HG02571 (cell line): ENCODE results near the gene VWC2.
A peak's percentile ranks its signal among the peaks of the same experiment; 100 is the strongest.

Experiments
- ATAC-seq: cut with Tn5 transposase; IDR thresholded peaks from one replicate; pipeline ENCODE4 v1.9.1; 2021; ENCODE audit warnings: mild to moderate bottlenecking, moderate library complexity; ENCODE audit not compliant: unreplicated experiment

VWC2 gene

DNA sequence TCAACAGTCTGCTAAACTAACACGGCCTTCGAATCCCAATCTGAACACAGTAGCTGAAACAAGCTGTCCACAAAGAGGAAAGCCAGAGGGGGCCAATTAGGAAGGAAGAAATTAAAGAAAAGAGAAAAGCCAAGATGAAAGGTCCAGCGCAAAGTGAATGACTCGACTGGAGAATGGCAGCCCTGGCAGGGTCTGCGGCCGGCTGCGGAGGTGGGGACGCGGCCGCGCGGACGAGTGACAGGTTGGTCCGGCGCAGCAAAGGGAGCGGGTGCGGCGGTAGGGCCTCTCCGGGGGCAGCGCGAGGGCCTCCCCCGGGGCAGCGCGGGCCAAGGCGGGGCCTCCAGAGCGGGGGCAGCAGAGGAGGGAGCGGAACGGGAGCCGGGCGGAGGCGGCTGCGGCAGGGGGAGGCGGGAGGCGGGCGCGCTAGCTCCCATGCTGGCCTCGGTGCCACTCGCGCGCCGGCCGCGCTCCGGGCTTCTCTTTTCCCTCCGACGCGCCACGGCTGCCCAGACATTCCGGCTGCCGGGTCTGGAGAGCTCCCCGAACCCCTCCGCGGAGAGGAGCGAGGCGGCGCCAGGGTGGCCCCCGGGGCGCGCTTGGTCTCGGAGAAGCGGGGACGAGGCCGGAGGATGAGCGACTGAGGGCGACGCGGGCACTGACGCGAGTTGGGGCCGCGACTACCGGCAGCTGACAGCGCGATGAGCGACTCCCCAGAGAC is at the start of gene VWC2:
VWC2 (plus strand) TSS at position 421 of the 718 bp plus-strand sequence. CDS start 1,798 bp downstream, outside the sequence.
- ATAC-seq, result no peak

DNA sequence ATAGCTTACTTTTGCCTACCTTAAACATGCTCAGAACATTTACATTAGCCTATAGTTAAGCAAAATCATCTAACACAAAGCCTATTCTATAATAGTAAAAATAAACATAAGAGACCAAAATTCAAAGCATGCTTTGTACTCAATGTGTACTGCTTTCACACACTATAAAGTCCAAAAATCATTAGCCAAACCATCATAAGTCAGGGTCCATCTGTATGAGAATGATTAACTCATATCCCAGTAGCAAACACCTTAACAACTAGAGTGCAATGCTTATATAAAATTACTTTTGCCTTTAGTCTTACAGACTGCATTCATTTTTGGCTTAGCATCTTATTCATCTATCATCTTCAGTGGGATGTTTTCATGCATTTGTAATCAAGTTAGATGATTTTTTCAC is 49.4 kb upstream of the VWC2 start:
- no peak for ATAC-seq

DNA sequence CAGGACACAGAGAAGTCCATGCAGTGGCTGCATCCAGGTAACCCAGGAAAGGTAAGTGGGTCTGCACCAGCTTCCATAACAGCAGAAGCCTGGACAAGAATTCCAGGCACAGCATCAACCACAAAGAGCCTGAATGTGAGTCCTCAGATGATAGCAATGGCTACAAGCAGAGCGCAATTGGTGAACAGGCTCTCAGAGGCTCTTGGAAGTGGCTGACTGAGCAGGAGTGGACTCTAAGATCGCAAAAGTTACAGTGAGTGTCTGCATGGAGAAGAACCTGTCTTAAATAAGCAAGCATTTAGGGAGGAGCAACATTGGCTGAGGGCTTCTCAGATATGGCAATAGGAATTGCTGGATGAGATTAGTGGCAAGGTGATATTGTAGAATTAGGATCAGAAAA is 41.6 kb upstream of the VWC2 start:
- ATAC-seq, result no peak

DNA sequence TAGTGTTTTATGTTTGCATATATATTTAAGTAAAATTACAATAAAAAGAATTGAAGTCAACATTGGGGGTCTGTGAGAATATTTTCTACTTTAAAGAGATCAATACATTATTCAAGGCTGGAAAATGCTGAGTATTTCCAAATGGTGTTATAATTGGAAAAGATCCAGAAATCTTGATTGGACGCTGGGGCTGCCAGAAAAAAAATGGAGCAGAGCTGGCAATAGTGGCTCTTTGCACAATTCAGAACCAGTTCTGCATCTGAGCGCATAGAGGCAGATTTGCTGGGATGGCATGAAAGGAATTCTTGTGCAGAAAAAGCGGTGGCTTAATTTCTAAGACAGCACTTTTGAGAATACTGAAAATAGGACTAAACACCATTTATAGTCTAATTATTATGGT is 10.8 kb upstream of the VWC2 start:
- ATAC-seq, result no peak

- ATAC-seq, result no peak
These were observed 9.6 kb upstream of the VWC2 start for GRCh38 chr7:49763791-49764190.

GRCh38 chr7:49766966-49767365 is 6.5 kb upstream of the VWC2 start:
- peak; percentile 77 for ATAC-seq

DNA sequence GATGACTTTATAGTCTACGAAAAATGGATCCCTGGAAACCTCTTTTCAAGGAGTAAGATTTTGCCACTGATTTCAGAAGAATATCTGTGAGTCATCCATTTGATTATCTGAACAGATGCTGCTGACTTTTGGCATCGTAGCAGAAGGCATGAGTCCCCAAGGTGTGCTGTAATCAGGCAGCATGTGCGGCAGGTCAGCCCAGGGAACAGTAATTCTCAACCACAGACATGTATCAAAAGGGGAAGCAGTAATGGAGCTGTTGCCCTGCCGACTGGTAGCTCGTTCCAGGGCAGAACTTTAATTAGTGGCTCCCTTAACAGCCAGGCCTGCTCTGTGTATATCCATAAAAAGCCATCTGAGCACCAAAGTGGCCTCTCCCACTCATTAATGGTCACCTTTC is 5.7 kb upstream of the VWC2 start:
- no peak for ATAC-seq

- ATAC-seq, result no peak
These were observed 5.2 kb upstream of the VWC2 start for GRCh38 chr7:49768254-49768653.

DNA sequence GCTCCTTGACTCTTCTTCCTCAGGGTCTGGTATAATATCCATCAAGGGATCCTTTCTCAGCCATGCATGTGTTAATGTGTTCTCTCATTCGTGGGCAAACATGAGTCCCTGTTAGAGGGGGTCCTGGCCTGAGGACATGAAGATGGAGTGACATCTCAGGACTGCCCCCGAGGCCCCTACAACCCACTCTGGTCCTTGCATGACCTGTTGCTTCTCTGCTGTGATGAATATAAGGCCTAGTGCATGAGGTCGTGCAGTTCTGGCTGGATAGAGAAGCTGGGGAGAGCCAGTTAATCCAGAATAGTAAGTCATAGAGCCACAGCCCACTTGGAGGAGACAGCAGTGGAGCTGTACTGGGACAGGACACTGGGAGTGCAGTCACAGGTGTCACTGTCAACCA is 4.6 kb upstream of the VWC2 start:
- no peak for ATAC-seq

- no peak for ATAC-seq
These were observed 4.1 kb upstream of the VWC2 start for GRCh38 chr7:49769285-49769857.

DNA sequence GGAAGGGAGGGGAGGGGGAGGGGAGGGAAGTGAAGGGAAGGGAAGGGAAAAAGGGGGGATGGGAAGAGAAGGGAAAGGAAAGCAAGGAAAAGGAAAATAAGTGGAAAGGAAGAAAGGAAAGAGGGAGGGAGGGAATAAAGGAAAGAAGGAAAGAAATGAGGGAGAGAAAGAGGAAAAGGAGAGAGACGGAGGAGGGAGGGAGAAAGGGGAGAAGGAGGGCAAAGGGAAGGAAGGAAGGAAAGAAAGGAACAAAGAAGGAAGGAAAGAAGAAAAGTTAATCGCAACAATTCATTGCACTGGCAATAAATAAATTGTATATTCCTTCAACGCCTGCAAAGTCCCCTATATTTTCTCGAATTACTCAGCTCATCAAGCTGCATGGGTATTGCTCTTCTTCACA is 2.6 kb upstream of the VWC2 start:
- no peak for ATAC-seq

DNA sequence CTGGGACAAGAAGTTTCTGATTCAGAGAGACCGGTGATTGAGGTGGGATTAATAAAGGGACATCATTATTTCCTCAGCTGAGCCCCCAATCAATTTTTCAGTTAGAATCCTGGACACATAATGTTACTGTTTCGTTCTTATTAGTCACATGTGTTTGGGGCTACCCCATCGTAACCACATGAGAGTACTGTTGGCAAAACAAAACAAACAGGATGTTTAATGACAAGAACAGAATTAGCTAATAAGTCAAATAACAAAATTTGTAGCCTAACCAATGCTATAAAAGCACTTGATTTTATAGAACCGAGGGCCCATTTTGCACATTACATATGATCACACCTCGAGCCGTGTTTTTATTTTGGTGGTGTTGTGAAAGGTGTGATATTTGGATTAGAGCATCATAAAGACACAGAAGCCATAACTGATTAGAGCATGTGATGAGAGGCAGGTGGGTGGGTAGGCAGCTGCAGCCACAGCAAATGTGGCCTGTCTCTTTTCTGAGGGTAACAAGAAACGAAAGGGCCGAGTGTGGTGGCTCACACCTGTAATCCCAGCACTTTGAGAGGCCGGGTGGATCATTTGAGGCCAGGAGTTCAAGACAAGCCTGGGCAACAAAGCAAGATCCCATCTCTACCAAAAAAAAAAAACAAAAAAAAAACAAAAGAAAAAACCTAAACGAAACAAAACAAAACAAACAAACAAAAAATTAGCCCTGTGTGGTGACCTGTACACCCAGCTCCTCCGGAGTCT is 1.8 kb upstream of the VWC2 start:
- peak; percentile 37 for ATAC-seq

DNA sequence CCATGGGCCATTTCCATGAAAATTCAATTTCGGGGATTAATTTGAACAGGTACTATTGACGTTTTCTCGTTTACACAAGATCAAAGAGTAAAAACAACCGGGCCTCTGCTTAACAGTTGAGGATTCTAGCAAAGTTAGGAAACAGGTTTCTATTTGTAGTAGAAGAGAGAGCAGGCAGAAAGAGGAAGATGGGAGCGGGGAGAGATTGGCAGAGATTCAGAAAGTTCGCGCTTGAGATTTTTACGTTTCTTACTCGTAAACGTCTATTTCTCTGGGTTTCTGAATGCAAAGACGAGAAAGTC is 571 bp upstream of the VWC2 start:
- ATAC-seq, result no peak

GRCh38 chr7:49773936-49774458 is 559 bp downstream of the VWC2 start:
- no peak for ATAC-seq

GRCh38 chr7:49774459-49775064 is 1.1 kb downstream of the VWC2 start:
- ATAC-seq, result no peak

DNA sequence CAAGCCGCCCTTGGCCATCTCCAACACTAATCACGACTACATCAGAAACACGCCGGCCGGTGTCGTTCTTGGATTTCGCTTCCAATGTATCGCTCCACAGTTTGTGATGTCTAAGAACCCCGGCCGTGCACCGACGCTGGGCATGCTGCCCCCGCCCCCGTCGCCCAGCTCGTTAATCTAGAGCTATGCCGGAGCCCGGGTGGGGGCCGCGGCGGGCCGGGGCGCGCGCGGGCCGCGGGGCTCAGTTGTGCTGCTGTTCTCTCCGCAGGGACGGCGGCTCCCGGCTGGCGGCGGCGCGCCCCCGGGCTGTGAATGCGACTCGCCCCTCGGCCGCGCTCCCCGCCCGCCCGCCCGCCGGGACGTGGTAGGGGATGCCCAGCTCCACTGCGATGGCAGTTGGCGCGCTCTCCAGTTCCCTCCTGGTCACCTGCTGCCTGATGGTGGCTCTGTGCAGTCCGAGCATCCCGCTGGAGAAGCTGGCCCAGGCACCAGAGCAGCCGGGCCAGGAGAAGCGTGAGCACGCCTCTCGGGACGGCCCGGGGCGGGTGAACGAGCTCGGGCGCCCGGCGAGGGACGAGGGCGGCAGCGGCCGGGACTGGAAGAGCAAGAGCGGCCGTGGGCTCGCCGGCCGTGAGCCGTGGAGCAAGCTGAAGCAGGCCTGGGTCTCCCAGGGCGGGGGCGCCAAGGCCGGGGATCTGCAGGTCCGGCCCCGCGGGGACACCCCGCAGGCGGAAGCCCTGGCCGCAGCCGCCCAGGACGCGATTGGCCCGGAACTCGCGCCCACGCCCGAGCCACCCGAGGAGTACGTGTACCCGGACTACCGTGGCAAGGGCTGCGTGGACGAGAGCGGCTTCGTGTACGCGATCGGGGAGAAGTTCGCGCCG is 1.9 kb downstream of the VWC2 start:
- ATAC-seq, result no peak

- ATAC-seq, result no peak
These were observed 2.6 kb downstream of the VWC2 start for GRCh38 chr7:49775949-49776443.

GRCh38 chr7:49776994-49777393 is 3.6 kb downstream of the VWC2 start:
- ATAC-seq, result no peak

DNA sequence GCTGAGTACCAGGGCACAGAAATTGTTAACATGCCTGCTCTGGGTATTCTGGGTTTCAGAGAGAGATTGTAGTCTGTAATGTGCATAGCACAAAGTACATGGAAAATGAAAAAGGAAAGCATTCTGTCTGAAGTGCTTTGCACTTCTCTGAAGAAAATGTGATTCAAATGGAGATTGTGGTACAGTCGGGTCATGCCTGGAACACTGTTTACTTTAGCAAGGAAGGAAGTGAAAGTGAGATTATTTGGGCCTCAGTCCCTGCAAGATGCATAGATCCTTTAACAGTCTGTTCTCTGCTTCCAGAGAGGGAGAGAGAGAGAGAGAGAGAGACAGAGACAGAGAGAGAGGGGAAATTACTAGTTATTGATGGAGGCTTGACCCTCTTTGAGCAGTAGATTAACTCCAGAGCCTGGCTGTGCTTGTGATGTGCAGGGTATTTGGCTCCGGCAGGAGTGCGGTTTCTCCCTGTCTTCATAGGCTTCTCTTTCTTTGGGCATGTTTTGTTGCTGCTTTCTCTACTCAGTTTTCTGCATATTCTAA is 5.4 kb downstream of the VWC2 start:
- ATAC-seq, result no peak

- no peak for ATAC-seq
These were observed 7.5 kb downstream of the VWC2 start for GRCh38 chr7:49780953-49781352.
